Measurements from ENCODE around the gene MAPK8IP1.

Gene MAPK8IP1

GRCh38 chr11:45927684-45928413, 42.4 kb downstream of the MAPK8IP1 start:
- no peak for DNase-seq

- DNase-seq, result no peak
Observed at GRCh38 chr11:45928535-45929215, 43.2 kb downstream of the MAPK8IP1 start.

GRCh38 chr11:45929486-45930030, 44.1 kb downstream of the MAPK8IP1 start:
- DNase-seq, result no peak

- DNase-seq, result peak; percentile 32
Observed at GRCh38 chr11:45930031-45930794, 44.8 kb downstream of the MAPK8IP1 start.

GRCh38 chr11:45930951-45931570, 45.6 kb downstream of the MAPK8IP1 start:
- no peak for DNase-seq

GRCh38 chr11:45931739-45932138, 46.3 kb downstream of the MAPK8IP1 start:
- DNase-seq, result no peak

- DNase-seq, result no peak
Observed at GRCh38 chr11:45932217-45932616, 46.8 kb downstream of the MAPK8IP1 start.

GRCh38 chr11:45933131-45933831, 47.8 kb downstream of the MAPK8IP1 start:
- DNase-seq, result no peak

- no peak for DNase-seq
Observed at GRCh38 chr11:45933846-45934579, 48.6 kb downstream of the MAPK8IP1 start.

- no peak for DNase-seq
Observed at GRCh38 chr11:45934580-45935318, 49.3 kb downstream of the MAPK8IP1 start.

GRCh38 chr11:45935349-45936064, 50.1 kb downstream of the MAPK8IP1 start:
- DNase-seq, result no peak

GRCh38 chr11:45936511-45937054, 51.1 kb downstream of the MAPK8IP1 start:
- DNase-seq, result no peak

GRCh38 chr11:45937916-45938315, 52.5 kb downstream of the MAPK8IP1 start:
- no peak for DNase-seq

GRCh38 chr11:45939836-45940235, 54.4 kb downstream of the MAPK8IP1 start:
- no peak for DNase-seq

- DNase-seq, result no peak
Observed at GRCh38 chr11:45941285-45941684, 55.8 kb downstream of the MAPK8IP1 start.

GRCh38 chr11:45942381-45942780, 56.9 kb downstream of the MAPK8IP1 start:
- DNase-seq, result no peak

GRCh38 chr11:45945397-45945999, 60.0 kb downstream of the MAPK8IP1 start:
- DNase-seq, result no peak

- DNase-seq, result no peak
Observed at GRCh38 chr11:45947885-45948284, 62.4 kb downstream of the MAPK8IP1 start.

- no peak for DNase-seq
Observed at GRCh38 chr11:45948356-45948755, 62.9 kb downstream of the MAPK8IP1 start.
